GM21576 (cell line): Measurements from ENCODE around the gene SOX9.

Experiments
- ATAC-seq: cut with Tn5 transposase; IDR thresholded peaks from one replicate; pipeline ENCODE4 v1.9.1; 2021; ENCODE audit warnings: mild to moderate bottlenecking, moderate library complexity; ENCODE audit not compliant: unreplicated experiment

Gene SOX9

GRCh38 chr17:72120642-72121163 lies at the start of gene SOX9:
TSS of gene SOX9 (plus strand) at chr17:72121020. CDS start at chr17:72121392, 372 bp downstream.
- ATAC-seq, result peak; percentile 77

- no peak for ATAC-seq
Observed at GRCh38 chr17:72071330-72071729, 49.5 kb upstream of the SOX9 start.

DNA sequence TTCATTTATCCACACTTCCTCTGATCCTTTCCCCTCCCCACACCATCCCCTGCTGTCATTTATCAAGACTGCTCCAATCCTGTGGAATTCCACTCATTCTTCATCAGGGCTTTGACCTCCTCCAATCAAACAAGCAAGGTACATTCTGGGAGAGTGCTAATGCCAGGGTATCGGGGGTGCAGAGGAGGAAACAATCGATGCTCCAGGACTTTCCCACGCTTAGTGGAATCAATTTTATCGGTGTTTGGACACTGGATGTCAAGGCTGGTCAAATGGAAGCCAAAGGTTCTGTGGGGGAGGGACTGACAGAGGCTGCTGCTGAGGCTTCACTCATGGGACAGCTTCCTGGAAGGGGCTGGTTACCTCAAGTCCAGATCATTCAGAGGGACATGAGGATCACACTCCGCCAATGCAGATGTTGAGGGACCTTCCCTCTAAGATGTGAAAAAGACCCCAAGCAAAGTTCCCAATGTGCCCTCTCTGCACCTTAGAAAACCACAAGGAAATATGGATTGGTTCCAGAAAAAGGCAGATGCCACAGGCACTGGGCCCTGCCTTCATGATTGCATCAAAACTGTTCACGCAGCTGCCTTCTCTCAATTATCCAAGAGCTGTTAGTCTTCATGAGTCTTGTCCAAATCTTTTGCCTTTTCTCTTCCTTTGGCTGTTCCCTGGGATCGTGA lies 44.7 kb upstream of the SOX9 start:
- no peak for ATAC-seq

DNA sequence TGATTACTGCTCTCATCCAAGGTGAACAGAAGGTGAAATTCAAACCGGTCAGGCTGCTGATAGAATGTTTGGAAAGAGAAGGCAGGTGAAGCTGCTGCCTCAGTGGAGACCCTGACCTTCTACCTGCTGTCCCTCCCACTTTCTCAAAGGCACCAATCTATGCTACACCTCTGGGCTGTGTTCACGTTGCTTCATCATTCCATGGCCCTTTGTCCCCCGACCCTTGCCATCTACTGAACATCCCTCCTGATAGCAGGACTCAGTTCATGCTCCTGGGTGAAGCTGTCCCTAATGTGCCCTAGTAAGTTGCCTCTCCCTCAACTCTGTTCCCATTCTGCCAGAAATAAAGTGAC lies 44.2 kb upstream of the SOX9 start:
- no peak for ATAC-seq

DNA sequence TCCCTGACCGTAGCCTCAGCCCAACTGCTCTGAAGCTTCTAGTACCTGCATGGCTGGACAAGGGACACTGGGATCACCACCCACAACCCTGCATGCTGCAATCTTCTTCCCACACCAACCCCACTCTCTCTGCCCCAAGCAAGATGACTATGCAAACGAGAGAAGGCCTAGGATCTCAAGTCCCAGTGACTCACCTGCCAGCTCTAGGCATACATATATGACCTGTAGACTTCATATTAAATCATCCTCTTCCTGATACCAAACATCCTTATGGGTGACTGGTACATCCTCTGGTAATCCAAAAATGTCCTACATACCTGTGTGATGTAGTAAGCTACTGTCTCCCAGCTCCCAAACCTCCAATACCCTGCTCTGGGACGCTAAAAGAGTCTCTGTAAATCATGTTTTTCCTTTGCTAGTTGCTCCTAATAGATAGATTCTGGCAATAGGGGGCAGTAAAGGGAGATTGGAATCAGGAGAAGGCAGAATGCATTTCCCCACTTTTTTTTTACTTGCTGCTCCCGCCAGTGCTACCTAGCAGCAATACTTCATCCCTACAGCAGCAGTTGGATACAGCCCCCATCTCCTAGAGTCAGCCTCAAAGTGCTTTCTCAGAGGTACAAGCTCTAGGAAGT lies 43.4 kb upstream of the SOX9 start:
- no peak for ATAC-seq

DNA sequence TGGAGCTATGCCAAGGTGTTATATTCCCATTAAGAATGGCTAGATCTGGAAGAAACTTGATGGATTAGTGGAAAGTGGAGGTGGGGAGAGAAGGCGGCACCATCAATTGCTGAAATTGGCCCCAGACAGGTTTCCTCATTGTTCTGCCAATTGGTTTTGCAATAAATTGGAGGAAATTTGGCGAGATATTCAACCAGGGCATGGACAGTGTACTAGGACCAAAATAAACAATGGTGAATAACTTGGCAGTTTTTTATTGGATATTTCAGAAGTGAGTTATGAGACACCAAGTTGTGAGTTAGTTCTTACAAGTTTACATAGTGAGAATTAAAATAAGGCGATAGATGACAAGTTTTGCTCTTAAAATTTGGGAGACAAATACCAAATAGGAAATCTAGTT lies 41.1 kb upstream of the SOX9 start:
- ATAC-seq, result no peak

DNA sequence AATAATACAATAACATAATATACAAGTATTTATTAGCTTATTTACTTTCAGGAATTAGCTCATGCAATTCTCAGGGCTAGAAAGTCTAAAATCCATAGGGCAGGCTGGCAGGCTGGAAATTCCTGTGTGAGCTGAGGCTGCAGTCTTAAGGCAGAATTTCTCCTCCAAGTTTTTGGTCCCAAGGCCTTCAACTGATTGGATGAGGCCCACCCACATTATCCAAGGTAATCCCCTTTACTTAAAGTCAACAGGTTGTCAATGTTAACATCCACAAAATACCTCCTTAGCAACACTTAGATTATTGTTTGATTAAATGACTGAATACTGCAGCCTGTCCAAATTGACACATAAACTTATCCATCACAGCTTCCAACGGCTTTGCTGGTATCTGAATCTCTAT lies 32.9 kb upstream of the SOX9 start:
- no peak for ATAC-seq

- ATAC-seq, result no peak
Observed at GRCh38 chr17:72089453-72089987, 31.3 kb upstream of the SOX9 start.

DNA sequence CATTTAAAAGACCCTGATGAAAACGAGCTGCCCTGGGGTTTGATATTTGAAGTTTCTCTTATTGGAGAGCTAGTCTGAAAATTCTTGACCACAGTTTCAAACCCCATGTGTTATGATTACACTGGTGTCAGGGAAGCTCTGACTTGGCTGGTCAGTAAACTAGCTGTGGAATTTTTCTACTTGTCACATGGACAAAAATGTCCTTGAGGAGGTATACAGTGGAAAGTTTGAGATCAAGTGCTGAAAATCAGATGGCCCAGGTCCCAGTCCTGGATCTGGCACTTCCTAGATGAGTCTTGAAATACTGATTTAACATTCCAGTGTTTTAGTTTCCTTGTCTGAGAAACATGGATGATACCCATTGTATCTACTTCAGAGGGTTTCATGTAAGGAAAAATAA lies 30.7 kb upstream of the SOX9 start:
- ATAC-seq, result no peak

DNA sequence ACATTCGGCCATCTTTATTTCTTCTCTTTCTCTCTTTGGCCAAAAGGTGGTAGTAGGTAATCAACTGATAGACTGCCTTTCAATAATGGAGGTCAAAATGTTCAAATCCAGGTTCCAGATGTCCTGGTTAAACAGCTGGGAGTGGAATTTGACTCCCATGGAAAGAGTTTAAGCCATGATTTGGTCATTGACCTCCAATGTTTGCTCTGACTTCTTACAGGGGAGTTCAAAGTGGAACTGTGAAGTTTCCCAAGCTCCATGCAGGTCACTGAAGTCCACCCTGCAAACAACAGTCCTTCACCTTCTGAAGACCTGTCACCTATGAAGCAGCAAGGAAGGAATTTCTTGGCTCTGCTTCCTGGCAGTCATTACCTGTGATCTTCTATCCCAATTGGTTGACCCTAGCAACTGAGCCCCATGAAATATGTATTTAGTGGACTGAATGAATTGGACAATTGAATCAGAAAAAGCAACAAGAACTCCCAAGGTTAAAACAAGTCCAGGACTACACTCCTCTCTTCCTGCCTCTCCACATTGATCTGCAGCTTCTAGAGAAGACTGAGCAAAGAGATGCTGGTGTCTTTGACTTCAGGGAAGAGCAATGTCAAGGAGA lies 28.0 kb upstream of the SOX9 start:
- no peak for ATAC-seq

DNA sequence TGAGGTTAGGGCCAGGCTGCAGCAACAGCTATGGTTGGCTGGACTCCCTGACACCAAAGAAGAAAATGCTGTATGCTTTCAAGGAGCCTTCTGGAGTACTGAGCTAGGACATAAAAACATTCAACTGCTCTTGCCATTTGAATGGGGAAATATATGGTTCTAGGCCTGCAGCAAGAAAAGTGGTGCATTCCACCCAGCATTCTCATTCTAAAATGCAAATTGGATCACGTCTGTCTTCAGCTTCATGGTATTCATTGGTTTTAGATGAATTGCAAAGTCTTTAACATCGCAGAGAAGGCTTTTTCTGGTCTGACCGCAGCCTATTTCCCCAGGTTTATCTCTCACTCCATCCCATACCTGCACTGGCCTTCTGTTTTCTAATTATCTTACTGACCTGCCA lies 27.1 kb upstream of the SOX9 start:
- no peak for ATAC-seq

DNA sequence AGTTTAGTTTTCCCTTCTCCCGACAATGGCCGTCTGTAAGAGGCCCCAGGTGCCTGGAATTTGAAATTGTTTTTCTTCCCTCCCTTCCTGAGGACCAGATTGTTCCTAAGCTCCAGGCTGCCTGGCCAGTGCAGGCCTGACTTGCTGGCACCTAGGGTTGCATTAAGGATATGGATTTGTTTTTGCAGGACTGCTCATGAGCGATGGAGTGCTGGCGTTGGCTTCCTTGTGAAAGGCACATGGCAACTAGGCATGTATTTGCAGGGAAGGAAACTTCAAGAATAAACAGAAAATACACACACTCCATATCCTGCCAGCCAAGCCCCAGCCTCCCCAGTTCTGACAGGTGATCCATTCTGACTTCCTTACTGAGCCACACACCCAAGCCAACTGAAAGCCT lies 25.5 kb upstream of the SOX9 start:
- no peak for ATAC-seq

DNA sequence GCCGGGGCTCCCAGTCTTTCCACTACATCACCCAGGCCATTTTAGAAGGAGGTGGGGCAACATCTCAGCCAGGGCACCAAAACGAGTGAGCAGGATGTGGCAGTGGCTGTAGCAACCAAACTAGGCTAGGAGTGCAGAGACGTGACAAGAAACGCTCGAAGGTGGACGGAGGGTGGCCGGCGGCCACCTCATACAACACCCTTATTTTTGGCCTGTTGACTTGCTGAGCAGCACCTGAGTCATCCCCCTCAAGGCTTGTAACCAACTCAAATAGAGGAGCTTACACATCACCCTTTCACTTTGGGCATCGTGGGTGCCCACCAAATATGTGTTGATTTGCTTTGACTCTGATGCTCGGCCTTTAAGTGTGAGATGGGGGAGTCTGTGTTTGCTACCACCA lies 23.7 kb upstream of the SOX9 start:
- no peak for ATAC-seq

DNA sequence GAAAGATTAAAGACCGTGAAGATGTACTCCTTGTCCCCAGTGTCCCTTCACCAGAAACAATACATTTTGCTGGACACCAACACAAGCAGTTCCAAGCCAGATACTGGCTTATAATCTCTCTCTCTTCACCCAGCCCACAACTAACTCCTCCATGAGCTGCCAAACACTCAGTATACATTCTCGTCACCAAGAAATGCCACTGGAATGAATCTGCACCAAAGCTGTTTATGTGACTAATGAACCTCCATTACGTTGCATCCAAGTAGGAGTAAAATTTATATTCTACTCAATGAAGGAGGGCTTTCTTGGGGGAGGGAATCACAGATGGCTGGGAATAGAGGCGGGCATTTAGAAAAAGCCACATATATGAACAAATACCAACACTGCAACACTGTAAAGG lies 20.9 kb upstream of the SOX9 start:
- no peak for ATAC-seq

GRCh38 chr17:72100470-72100869 lies 20.4 kb upstream of the SOX9 start:
- no peak for ATAC-seq

DNA sequence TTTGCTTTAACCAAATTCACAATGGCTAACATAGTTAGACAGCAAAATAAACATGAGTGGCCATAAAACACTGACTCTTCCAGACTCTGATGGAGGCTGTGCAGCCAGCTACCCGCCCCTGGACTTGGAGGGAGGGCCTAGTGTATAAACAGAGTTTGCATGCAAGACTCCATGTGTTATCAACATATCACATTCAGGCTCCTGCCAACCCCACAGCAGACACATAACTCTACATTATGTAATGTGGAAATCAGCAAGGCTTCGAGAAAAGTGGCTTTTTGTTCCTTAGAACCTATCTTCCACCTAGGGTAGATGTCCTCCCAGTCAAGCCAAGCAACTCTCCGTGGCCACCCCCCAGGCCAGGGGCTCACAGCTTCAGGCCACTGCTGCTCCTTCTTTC lies 19.3 kb upstream of the SOX9 start:
- no peak for ATAC-seq

DNA sequence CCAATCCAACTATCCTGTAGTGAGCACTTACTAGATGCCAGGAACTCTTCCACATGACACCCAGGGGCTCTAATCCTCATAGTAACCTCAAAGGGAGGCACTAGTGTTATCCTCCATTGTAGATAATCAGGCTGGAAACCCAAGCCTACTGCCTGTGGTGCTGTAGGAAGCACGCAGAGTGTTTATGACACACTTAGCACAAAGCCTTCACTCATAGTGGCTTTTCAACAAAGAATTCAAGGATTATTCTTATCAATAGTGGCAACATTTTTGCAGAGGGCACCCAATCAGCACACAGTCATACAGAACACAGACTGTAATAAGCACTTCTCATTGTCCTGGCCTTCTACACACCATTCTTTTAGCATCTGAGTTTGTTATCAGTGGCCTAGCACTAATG lies 18.5 kb upstream of the SOX9 start:
- ATAC-seq, result no peak

- no peak for ATAC-seq
Observed at GRCh38 chr17:72104164-72104862, 16.5 kb upstream of the SOX9 start.

- ATAC-seq, result no peak
Observed at GRCh38 chr17:72104863-72105234, 16.0 kb upstream of the SOX9 start.

DNA sequence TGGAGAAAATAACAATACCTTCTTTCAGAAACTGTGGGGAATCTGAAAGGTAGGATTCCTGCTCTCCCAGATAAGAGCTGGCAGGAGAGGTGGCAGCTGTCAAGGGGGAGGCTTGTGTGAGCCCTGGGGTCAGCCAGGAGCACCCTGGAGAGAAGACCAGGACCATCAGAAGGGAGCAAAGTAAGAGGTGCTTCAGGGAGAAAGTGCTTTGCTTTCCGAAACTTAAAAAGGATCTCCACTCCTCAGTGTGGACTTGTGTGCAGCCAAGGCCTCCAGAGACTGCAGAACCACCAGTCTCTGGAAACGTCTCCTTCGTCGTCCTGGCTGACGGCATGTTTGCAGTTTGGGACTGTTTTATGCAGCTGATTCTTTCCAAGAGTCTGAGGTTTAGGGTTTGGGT lies 13.7 kb upstream of the SOX9 start:
- ATAC-seq, result no peak

DNA sequence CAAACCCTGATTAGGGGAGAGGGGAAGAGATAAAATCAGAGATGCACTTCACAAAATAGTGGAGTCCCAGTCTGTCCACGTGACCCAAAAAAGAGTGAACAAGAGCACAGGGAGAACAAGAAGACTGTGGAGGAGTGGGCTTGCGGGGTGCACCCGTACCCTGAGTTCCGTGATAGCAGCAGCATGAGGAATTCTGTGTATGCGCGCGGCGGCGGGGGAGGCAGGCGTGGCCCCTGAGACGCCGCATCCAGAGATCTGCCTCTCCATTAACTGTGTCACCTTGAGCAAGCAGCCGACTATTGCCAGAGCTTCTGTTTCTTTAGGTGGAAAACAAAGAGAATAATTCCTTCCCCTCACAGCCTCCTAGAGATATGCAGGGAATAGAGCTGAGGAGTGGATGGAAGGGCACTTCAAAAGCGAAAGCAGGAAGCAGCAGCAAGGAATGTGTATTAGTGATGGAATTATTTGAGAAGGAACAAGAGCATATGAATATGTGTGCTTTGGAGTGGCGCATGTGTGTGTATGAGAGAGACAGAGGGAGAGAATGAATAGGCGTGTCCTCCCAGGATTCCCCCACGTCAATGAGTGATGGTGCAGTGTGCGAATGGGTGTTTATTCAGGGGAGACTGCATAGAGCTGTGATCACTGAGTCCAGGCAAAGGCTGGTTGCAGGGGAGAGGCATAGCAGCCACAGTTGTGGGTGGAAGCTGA lies 10.4 kb upstream of the SOX9 start:
- ATAC-seq, result no peak
